A673 (cell line): ENCODE data around the gene GARIN1A.
"Not testable (repeated sequence)": the region's sequence is repeated elsewhere in the genome, so short reads cannot be mapped to it uniquely, and the experiment has no call there.

Experiments used
- EZH2 ChIP-seq: fragments of 200-600 bp; sonication (generic); IDR thresholded peaks from 2 replicates; pipeline ENCODE4 v1.6.1; 2017; ENCODE audit warnings: borderline replicate concordance, low read depth, mild to moderate bottlenecking, mixed read lengths, antibody characterized with exemption, low read length; ENCODE audit not compliant: poor library complexity, severe bottlenecking
- TF ChIP-seq, protein P1 (sequence below): fragments of 300-800, 200-600 bp; sonication (generic); conservative IDR thresholded peaks from 2 replicates; pipeline ENCODE4 v1.5.1; 2017; ENCODE audit warnings: low read depth, mild to moderate bottlenecking, antibody characterized with exemption, low read length, moderate library complexity, mixed read lengths

DNA sequence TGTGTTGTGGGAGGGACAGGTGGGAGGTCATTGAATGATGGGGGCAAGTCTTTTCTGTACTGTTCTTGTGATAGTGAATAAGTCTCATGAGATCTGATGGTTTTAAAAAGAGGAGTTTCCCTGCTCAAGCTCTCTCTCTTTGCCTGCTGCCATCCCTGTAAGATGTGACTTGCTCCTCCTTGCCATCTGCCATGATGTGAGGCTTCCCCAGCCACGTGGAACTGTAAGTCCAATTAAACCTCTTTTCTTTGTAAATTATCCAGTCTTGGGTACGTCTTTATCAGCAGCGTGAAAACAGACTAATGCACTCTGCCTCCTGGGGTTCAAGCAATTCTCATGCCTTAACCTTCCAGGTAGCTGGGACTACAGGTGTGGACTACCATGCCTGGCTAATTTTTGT, 8.9 kb upstream of the GARIN1A start:
- TF ChIP-seq, protein P1, sequence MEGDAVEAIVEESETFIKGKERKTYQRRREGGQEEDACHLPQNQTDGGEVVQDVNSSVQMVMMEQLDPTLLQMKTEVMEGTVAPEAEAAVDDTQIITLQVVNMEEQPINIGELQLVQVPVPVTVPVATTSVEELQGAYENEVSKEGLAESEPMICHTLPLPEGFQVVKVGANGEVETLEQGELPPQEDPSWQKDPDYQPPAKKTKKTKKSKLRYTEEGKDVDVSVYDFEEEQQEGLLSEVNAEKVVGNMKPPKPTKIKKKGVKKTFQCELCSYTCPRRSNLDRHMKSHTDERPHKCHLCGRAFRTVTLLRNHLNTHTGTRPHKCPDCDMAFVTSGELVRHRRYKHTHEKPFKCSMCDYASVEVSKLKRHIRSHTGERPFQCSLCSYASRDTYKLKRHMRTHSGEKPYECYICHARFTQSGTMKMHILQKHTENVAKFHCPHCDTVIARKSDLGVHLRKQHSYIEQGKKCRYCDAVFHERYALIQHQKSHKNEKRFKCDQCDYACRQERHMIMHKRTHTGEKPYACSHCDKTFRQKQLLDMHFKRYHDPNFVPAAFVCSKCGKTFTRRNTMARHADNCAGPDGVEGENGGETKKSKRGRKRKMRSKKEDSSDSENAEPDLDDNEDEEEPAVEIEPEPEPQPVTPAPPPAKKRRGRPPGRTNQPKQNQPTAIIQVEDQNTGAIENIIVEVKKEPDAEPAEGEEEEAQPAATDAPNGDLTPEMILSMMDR, result not testable (repeated sequence)
- TF ChIP-seq EZH2, result not testable (repeated sequence)
